ENCODE data around the gene GRPEL1. TPM values are rescaled to one million over a fixed set of nuclear protein-coding genes. Genes with fewer than 3 reads are reported as not detected.
A peak's percentile ranks its signal among the peaks of the same experiment; 100 is the strongest.

The GRPEL1 gene
- total and polyA plus RNA-seq, 9 of the 15 experiments (the other 6 are each of a cell fraction or from before 2014, with no cell fraction given), result 43.4 to 192 (median 86.6) TPM

GRCh38 chr4:7042503-7043283, 25.2 kb downstream of the GRPEL1 start (continued):
- TF ChIP-seq CREB1 (IDR thresholded peaks at IDR 0.05) (no peak), CREB1 (CRISPR knock-in tag; IDR thresholded peaks at IDR 0.05) (peak; percentile 73), MAZ (CRISPR knock-in tag; conservative IDR thresholded peaks at IDR 0.05 in 1 of 2, IDR thresholded peaks at IDR 0.05 in 1 of 2) (peak in 1 of 2 experiments; percentile 62; a peak in 2 of 4 replicates), HDAC1 (IDR thresholded peaks at IDR 0.05) (peak in 1 of 2 experiments; percentile 99; a peak in 2 of 4 replicates), MYC (IDR thresholded peaks at IDR 0.05; ENCODE audit: low read depth, low read length) (peak; percentile 55; the same call in 1 of the 2 replicates), MYC (CRISPR knock-in tag; IDR thresholded peaks at IDR 0.05; ENCODE audit: borderline replicate concordance, low read depth) (no peak), TRIM28 (IDR thresholded peaks at IDR 0.05) (no peak), RNF219 (CRISPR knock-in tag; IDR thresholded peaks at IDR 0.05) (no peak), HEY1 (CRISPR knock-in tag; IDR thresholded peaks at IDR 0.05; ENCODE audit: borderline replicate concordance) (no peak), MLX (CRISPR knock-in tag; conservative IDR thresholded peaks at IDR 0.05) (no peak), NKRF (IDR thresholded peaks at IDR 0.05; ENCODE audit: borderline replicate concordance) (peak; percentile 99), VEZF1 (CRISPR knock-in tag; IDR thresholded peaks at IDR 0.05) (peak; percentile 81), MTA1 (IDR thresholded peaks at IDR 0.05; ENCODE audit: borderline replicate concordance) (no peak), ZNF76 (CRISPR knock-in tag; IDR thresholded peaks at IDR 0.05; ENCODE audit: borderline replicate concordance) (no peak), L3MBTL2 (IDR thresholded peaks at IDR 0.05) (peak; percentile 88), MXI1 (IDR thresholded peaks at IDR 0.05; ENCODE audit: low read depth, low read length) (peak; percentile 93)
- TF ChIP-seq, protein P1, sequence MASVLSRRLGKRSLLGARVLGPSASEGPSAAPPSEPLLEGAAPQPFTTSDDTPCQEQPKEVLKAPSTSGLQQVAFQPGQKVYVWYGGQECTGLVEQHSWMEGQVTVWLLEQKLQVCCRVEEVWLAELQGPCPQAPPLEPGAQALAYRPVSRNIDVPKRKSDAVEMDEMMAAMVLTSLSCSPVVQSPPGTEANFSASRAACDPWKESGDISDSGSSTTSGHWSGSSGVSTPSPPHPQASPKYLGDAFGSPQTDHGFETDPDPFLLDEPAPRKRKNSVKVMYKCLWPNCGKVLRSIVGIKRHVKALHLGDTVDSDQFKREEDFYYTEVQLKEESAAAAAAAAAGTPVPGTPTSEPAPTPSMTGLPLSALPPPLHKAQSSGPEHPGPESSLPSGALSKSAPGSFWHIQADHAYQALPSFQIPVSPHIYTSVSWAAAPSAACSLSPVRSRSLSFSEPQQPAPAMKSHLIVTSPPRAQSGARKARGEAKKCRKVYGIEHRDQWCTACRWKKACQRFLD (CRISPR knock-in tag; IDR thresholded peaks at IDR 0.05), result peak; percentile 45; the same call in 1 of the 2 replicates

All from K562 (cell line).